HCT116 (cell line): ENCODE data around the gene NARS2. TPM values are rescaled to one million over a fixed set of nuclear protein-coding genes. Genes with fewer than 3 reads are reported as not detected.

Experiments used
- ATAC-seq: fragments of 200-7000 bp; cut with Tn5 transposase; 2 replicates; pipeline ENCODE4 v1.9.1; 2020; ENCODE audit warnings: mild to moderate bottlenecking, moderate library complexity
- BruUV-seq: library from RNA; stranded (reverse); fragments of 400-500 nt; replicated peaks from 2 replicates; lab custom pipeline; 2021; lab: Mats Ljungman, UMichigan
- CTCF ChIA-PET: fragments of 300-600 bp; sonication (Branson Sonifier 250); formaldehyde crosslinking; loops from one replicate; lab custom pipeline; 2021; ENCODE audit warnings: antibody characterized with exemption; lab: Charles Lee
- POLR2A ChIA-PET: fragments of 300-600, 350-600 bp; sonication (Branson Sonifier 250); formaldehyde crosslinking; loops from one replicate; lab custom pipeline; 2021; ENCODE audit warnings: antibody characterized with exemption; lab: Charles Lee
- RAD21 ChIA-PET, 2 experiments: fragments of 300-600 bp; sonication (Branson Sonifier 250); formaldehyde crosslinking; loops; one replicate each; lab custom pipeline; 2023; ENCODE audit warnings: low total read pairs in 2 of 2; ENCODE audit not compliant: uncharacterized antibody in 2 of 2, unreplicated experiment in 2 of 2, low non-redundant PET in 1 of 2; lab: Charles Lee
- DNase-seq: peaks from one replicate; pipeline ENCODE4 v3.0.0-alpha.2; 2010; ENCODE audit warnings: low read depth, low spot score
- H2AFZ ChIP-seq: fragments of 200-600 bp; shearing (Covaris generic), sonication (generic); 2 replicates; pipeline ENCODE4 v1.6.1; 2017; ENCODE audit warnings: low read depth, mixed run types, mixed read lengths, antibody characterized with exemption, low read length; ENCODE audit not compliant: poor library complexity, severe bottlenecking
- H3K27ac ChIP-seq: 2 replicates; pipeline ENCODE4 v1.5.1; 2012; ENCODE audit warnings: low read depth, low read length
- H3K27me3 ChIP-seq: fragments of 200-600 bp; sonication (generic); 2 replicates; pipeline ENCODE4 v1.6.1; 2016; ENCODE audit warnings: mixed run types, low read length, mixed read lengths; ENCODE audit not compliant: insufficient read depth
- H3K36me3 ChIP-seq, 2 experiments: fragments of 200-500 bp in 1 of 2; fragments of 200-600 bp in 1 of 2; sonication (Bioruptor generic) in 1 of 2; sonication (generic) in 1 of 2; 2 replicates each; pipeline versions ENCODE4 v1.5.1 to v1.6.1; 2014 to 2016; ENCODE audit warnings: low read length in 2 of 2, inconsistent platforms in 1 of 2, mixed read lengths in 1 of 2, mixed run types in 1 of 2; ENCODE audit not compliant: insufficient read depth in 2 of 2, control insufficient read depth in 1 of 2
- H3K4me1 ChIP-seq, 2 experiments: fragments of 200-600 bp in 1 of 2; sonication (generic) in 1 of 2; 2 replicates each; pipeline versions ENCODE4 v1.5.1 to v1.6.1; 2012 to 2017; ENCODE audit warnings: low read length in 2 of 2, inconsistent platforms in 1 of 2, mild to moderate bottlenecking in 1 of 2, mixed read lengths in 1 of 2, mixed run types in 1 of 2, moderate library complexity in 1 of 2; ENCODE audit not compliant: insufficient read depth in 2 of 2, control insufficient read depth in 1 of 2
- H3K4me2 ChIP-seq: fragments of 200-600 bp; sonication (generic); 2 replicates; pipeline ENCODE4 v1.6.1; 2017; ENCODE audit warnings: mixed run types, low read length, mixed read lengths
- H3K4me3 ChIP-seq, 2 experiments: fragments of 200-600 bp in 1 of 2; sonication (generic) in 1 of 2; replicated peaks in 1 of 2; 2 replicates each; pipeline ENCODE4 v1.5.1; 2011 to 2016; ENCODE audit warnings: low read length in 2 of 2, control low read depth in 1 of 2, low read depth in 1 of 2, mild to moderate bottlenecking in 1 of 2, mixed read lengths in 1 of 2, mixed run types in 1 of 2
- H3K79me2 ChIP-seq: fragments of 200-600 bp; sonication (generic); 2 replicates; pipeline ENCODE4 v1.6.1; 2017; ENCODE audit warnings: mild to moderate bottlenecking, mixed run types, low read length, moderate library complexity, mixed read lengths; ENCODE audit not compliant: insufficient read depth
- H3K9ac ChIP-seq: fragments of 200-600 bp; sonication (generic); 2 replicates; pipeline ENCODE4 v1.6.1; 2016; ENCODE audit warnings: low read length, mixed read lengths
- H3K9me2 ChIP-seq: fragments of 200-600 bp; sonication (generic), shearing (Covaris generic); 2 replicates; pipeline ENCODE4 v1.6.1; 2017; ENCODE audit warnings: mixed run types, mild to moderate bottlenecking, moderate library complexity; ENCODE audit not compliant: insufficient read depth
- H3K9me3 ChIP-seq, 2 experiments: fragments of 200-500 bp in 1 of 2; fragments of 200-600 bp in 1 of 2; sonication (Bioruptor generic) in 1 of 2; sonication (generic) in 1 of 2; 2 replicates each; pipeline ENCODE4 v1.6.1; 2014 to 2017; ENCODE audit warnings: low read length in 2 of 2, mixed read lengths in 2 of 2, inconsistent platforms in 1 of 2, low read depth in 1 of 2, mild to moderate bottlenecking in 1 of 2, mixed run types in 1 of 2, moderate library complexity in 1 of 2; ENCODE audit not compliant: control insufficient read depth in 1 of 2, insufficient read depth in 1 of 2
- H4K20me1 ChIP-seq: fragments of 200-600 bp; sonication (generic), shearing (Covaris generic); 2 replicates; pipeline ENCODE4 v1.6.1; 2017; ENCODE audit warnings: mixed run types, mild to moderate bottlenecking, moderate library complexity; ENCODE audit not compliant: insufficient read depth
- CBX3 ChIP-seq: IDR thresholded peaks from 2 replicates; pipeline ENCODE4 v1.6.1; 2012; ENCODE audit warnings: low read depth
- CEBPB ChIP-seq: IDR thresholded peaks from 2 replicates; pipeline ENCODE4 v1.6.1; 2012; ENCODE audit warnings: low read depth
- EGR1 ChIP-seq: IDR thresholded peaks from 2 replicates; pipeline ENCODE4 v1.6.1; 2012; ENCODE audit warnings: low read depth
- EZH2 ChIP-seq: fragments of 200-600 bp; sonication (generic); IDR thresholded peaks from 2 replicates; pipeline ENCODE4 v1.6.1; 2017; ENCODE audit warnings: antibody characterized with exemption, mixed run types
- EZH2phosphoT487 ChIP-seq: fragments of 200-600 bp; IDR thresholded peaks from 2 replicates; pipeline ENCODE4 v1.6.1; 2018; ENCODE audit warnings: antibody characterized with exemption, borderline replicate concordance
- FOSL1 ChIP-seq: IDR thresholded peaks from 2 replicates; pipeline ENCODE4 v1.6.1; 2012; ENCODE audit warnings: low read depth
- POLR2AphosphoS5 ChIP-seq: IDR thresholded peaks from 2 replicates; pipeline ENCODE4 v1.6.1; 2011; ENCODE audit warnings: mild to moderate bottlenecking, low read depth, low read length, moderate library complexity
- SIN3A ChIP-seq: IDR thresholded peaks from 2 replicates; pipeline ENCODE4 v1.6.1; 2012; ENCODE audit warnings: low read depth
- SP1 ChIP-seq: IDR thresholded peaks from 2 replicates; pipeline ENCODE4 v1.6.1; 2012; ENCODE audit warnings: low read depth
- ZFX ChIP-seq: fragments of 450-650 bp; IDR thresholded peaks from 2 replicates; pipeline ENCODE4 v1.6.1; 2017
- intact Hi-C: fragments of 100-400 bp; cut with micrococcal nuclease; formaldehyde crosslinking; loops from 2 replicates; pipeline ENCODE4 v1.10.0; 2022
- total RNA-seq: library from RNA; stranded (reverse); gene quantifications from one replicate; pipeline ENCODE4 v1.2.1, GENCODE V29; 2021; ENCODE audit not compliant: unreplicated experiment
- TF ChIP-seq, protein P1 (sequence below): IDR thresholded peaks from 2 replicates; pipeline ENCODE4 v1.6.1; 2012; ENCODE audit warnings: low read depth

Gene NARS2
- total RNA-seq, 1 experiment from 2014 or later, result 26.0 TPM

GRCh38 chr11:78574386-78575381 is at the start of gene NARS2 (continued):
- TF ChIP-seq, protein P1, sequence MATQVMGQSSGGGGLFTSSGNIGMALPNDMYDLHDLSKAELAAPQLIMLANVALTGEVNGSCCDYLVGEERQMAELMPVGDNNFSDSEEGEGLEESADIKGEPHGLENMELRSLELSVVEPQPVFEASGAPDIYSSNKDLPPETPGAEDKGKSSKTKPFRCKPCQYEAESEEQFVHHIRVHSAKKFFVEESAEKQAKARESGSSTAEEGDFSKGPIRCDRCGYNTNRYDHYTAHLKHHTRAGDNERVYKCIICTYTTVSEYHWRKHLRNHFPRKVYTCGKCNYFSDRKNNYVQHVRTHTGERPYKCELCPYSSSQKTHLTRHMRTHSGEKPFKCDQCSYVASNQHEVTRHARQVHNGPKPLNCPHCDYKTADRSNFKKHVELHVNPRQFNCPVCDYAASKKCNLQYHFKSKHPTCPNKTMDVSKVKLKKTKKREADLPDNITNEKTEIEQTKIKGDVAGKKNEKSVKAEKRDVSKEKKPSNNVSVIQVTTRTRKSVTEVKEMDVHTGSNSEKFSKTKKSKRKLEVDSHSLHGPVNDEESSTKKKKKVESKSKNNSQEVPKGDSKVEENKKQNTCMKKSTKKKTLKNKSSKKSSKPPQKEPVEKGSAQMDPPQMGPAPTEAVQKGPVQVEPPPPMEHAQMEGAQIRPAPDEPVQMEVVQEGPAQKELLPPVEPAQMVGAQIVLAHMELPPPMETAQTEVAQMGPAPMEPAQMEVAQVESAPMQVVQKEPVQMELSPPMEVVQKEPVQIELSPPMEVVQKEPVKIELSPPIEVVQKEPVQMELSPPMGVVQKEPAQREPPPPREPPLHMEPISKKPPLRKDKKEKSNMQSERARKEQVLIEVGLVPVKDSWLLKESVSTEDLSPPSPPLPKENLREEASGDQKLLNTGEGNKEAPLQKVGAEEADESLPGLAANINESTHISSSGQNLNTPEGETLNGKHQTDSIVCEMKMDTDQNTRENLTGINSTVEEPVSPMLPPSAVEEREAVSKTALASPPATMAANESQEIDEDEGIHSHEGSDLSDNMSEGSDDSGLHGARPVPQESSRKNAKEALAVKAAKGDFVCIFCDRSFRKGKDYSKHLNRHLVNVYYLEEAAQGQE, result no peak
- TF ChIP-seq POLR2AphosphoS5 (peak; percentile 94), ZFX (peak; percentile 71), SIN3A (peak; percentile 95), SP1 (peak; percentile 20; the same call in 1 of the 2 replicates), CBX3 (no peak), EZH2phosphoT487 (no peak), FOSL1 (no peak), CEBPB (no peak)

GRCh38 chr11:78622666-78623065 is 48.0 kb upstream of the NARS2 start:
- Histone ChIP-seq H3K9ac (no peak overlapping the region), H3K9me3 (no peaks in the 10 kb centered on the region), H3K36me3 (no peaks in the 10 kb centered on the region), H3K4me2 (no peak overlapping the region), H3K79me2 (no peaks in the 10 kb centered on the region), H2AFZ (no peak overlapping the region), H3K4me1 (no peaks in the 10 kb centered on the region), H3K4me3 (no peak overlapping the region), H3K27ac (no peak overlapping the region), H4K20me1 (no peaks in the 10 kb centered on the region), H3K27me3 (no peaks in the 10 kb centered on the region), H3K9me2 (no peaks in the 10 kb centered on the region)
- ATAC-seq (no peak), DNase-seq (no peak)
- CTCF ChIA-PET, result no interaction called here
- TF ChIP-seq EZH2 (no peak), POLR2AphosphoS5 (no peak), EGR1 (no peak), EZH2phosphoT487 (no peak)
- no TSS peak for BruUV-seq
- intact Hi-C loops, result no loop called here
- RAD21 ChIA-PET, result no interaction called here
- POLR2A ChIA-PET, result no interaction called here
